SK-N-SH (cell line): ENCODE measurements around the gene RRAGC. TPM values are rescaled to one million over a fixed set of nuclear protein-coding genes. Genes with fewer than 3 reads are reported as not detected.
"Not testable (repeated sequence)": the region's sequence is repeated elsewhere in the genome, so short reads cannot be mapped to it uniquely, and the experiment has no call there.

Experiments used
- CTCF ChIA-PET: fragments of 300-600, 350-600 bp; formaldehyde crosslinking; extraction: SDS; loops from one replicate; lab custom pipeline; 2021; lab: Yijun Ruan, JAX
- POLR2A ChIA-PET: fragments of 350-600 bp; sonication (Branson Sonifier 250); formaldehyde crosslinking; extraction: SDS; loops from one replicate; lab custom pipeline; 2020; ENCODE audit warnings: antibody characterized with exemption, inconsistent platforms; lab: Yijun Ruan, JAX
- DNase-seq: peaks from one replicate; pipeline ENCODE4 v3.0.0; 2012
- H2AFZ ChIP-seq: fragments of 200-600 bp; sonication (generic); 2 replicates; pipeline ENCODE4 v1.8.1; 2016; ENCODE audit warnings: antibody characterized with exemption, mild to moderate bottlenecking, low read depth
- H3F3A ChIP-seq: fragments of 200-600 bp; sonication (generic); replicated peaks from 2 replicates; pipeline ENCODE3; 2016; ENCODE audit warnings: antibody characterized with exemption, mild to moderate bottlenecking; ENCODE audit not compliant: insufficient read depth
- H3K27ac ChIP-seq, 2 experiments: fragments of 200-500 bp in 1 of 2; fragments of 200-600 bp in 1 of 2; sonication (Bioruptor generic) in 1 of 2; sonication (generic), shearing (Covaris generic) in 1 of 2; 2 replicates each; pipeline versions ENCODE4 v1.5.1 to v1.6.1; 2014 to 2016; ENCODE audit warnings: low read depth in 2 of 2, inconsistent platforms in 1 of 2, low read length in 1 of 2, mild to moderate bottlenecking in 1 of 2, mixed read lengths in 1 of 2
- H3K27me3 ChIP-seq: fragments of 200-600 bp; sonication (generic), shearing (Covaris generic); 2 replicates; pipeline ENCODE4 v1.6.1; 2016; ENCODE audit warnings: mixed run types; ENCODE audit not compliant: insufficient read depth
- H3K36me3 ChIP-seq, 2 experiments: fragments of 200-500 bp in 1 of 2; fragments of 200-600 bp in 1 of 2; sonication (Bioruptor generic) in 1 of 2; sonication (generic) in 1 of 2; replicated peaks in 1 of 2; 2 replicates each; pipeline versions ENCODE3 to v1.5.1; 2014 to 2016; ENCODE audit warnings: low read length in 1 of 2, mild to moderate bottlenecking in 1 of 2; ENCODE audit not compliant: insufficient read depth in 2 of 2, control insufficient read depth in 1 of 2
- H3K4me1 ChIP-seq, 2 experiments: fragments of 200-500 bp in 1 of 2; fragments of 200-600 bp in 1 of 2; sonication (Bioruptor generic) in 1 of 2; sonication (generic), shearing (Covaris generic) in 1 of 2; 2 replicates each; pipeline versions ENCODE4 v1.5.1 to v1.6.1; 2014 to 2016; ENCODE audit warnings: low read depth in 1 of 2, low read length in 1 of 2, mixed run types in 1 of 2; ENCODE audit not compliant: insufficient read depth in 2 of 2, control insufficient read depth in 1 of 2
- H3K4me2 ChIP-seq: fragments of 200-600 bp; sonication (generic), shearing (Covaris generic); 2 replicates; pipeline ENCODE4 v1.6.1; 2017; ENCODE audit warnings: mixed run types
- H3K4me3 ChIP-seq, 2 experiments: fragments of 200-500 bp in 1 of 2; fragments of 200-600 bp in 1 of 2; sonication (Bioruptor generic) in 1 of 2; sonication (generic), shearing (Covaris generic) in 1 of 2; 2 replicates each; pipeline versions ENCODE4 v1.5.1 to v1.8.1; 2014 to 2016; ENCODE audit warnings: low read depth in 2 of 2, inconsistent platforms in 1 of 2, low read length in 1 of 2, mild to moderate bottlenecking in 1 of 2, mixed read lengths in 1 of 2, moderate library complexity in 1 of 2
- H3K79me2 ChIP-seq: fragments of 200-600 bp; sonication (generic); 2 replicates; pipeline ENCODE4 v1.8.1; 2017; ENCODE audit warnings: mild to moderate bottlenecking; ENCODE audit not compliant: insufficient read depth
- H3K9ac ChIP-seq: fragments of 200-600 bp; sonication (generic); 2 replicates; pipeline ENCODE4 v1.6.1; 2017; ENCODE audit warnings: mixed run types
- H3K9me2 ChIP-seq: fragments of 200-600 bp; sonication (generic); 2 replicates; pipeline ENCODE4 v1.6.1; 2017; ENCODE audit warnings: mixed run types
- H3K9me3 ChIP-seq: fragments of 200-600 bp; sonication (generic); 2 replicates; pipeline ENCODE4 v1.6.1; 2017; ENCODE audit warnings: mixed run types, mild to moderate bottlenecking, moderate library complexity
- H4K20me1 ChIP-seq: fragments of 200-600 bp; sonication (generic); 2 replicates; pipeline ENCODE4 v1.6.1; 2017; ENCODE audit warnings: mild to moderate bottlenecking, mixed run types; ENCODE audit not compliant: insufficient read depth
- CHD2 ChIP-seq: fragments of 150-350 bp; IDR thresholded peaks from 2 replicates; pipeline ENCODE4 v1.6.1; 2018; ENCODE audit warnings: low read length; ENCODE audit not compliant: partially characterized antibody
- ELF1 ChIP-seq: IDR thresholded peaks from 2 replicates; pipeline ENCODE4 v1.4.0; 2012
- EP300 ChIP-seq, 2 experiments: IDR thresholded peaks; 2 replicates each; pipeline versions ENCODE4 v1.4.0 to v1.6.1; 2012; ENCODE audit warnings: borderline replicate concordance in 1 of 2, low read depth in 1 of 2, low read length in 1 of 2
- EZH2phosphoT487 ChIP-seq: fragments of 200-600 bp; sonication (generic); IDR thresholded peaks from 2 replicates; pipeline ENCODE4 v1.6.1; 2017; ENCODE audit warnings: low read depth, mixed run types, mild to moderate bottlenecking, antibody characterized with exemption, moderate library complexity, borderline replicate concordance
- FOXM1 ChIP-seq: IDR thresholded peaks from 2 replicates; pipeline ENCODE4 v1.4.0; 2012; ENCODE audit warnings: low read depth, mild to moderate bottlenecking
- JUND ChIP-seq: IDR thresholded peaks from 2 replicates; pipeline ENCODE4 v1.4.0; 2012
- MEF2A ChIP-seq: IDR thresholded peaks from 2 replicates; pipeline ENCODE4 v1.4.0; 2012; ENCODE audit warnings: low read depth, borderline replicate concordance
- POLR2AphosphoS5 ChIP-seq: IDR thresholded peaks from 2 replicates; pipeline ENCODE4 v1.6.1; 2012; ENCODE audit warnings: low read depth, low read length
- RAD21 ChIP-seq: IDR thresholded peaks from 2 replicates; pipeline ENCODE4 v1.6.1; 2012; ENCODE audit warnings: mild to moderate bottlenecking, low read length
- RFX5 ChIP-seq: IDR thresholded peaks from 2 replicates; pipeline ENCODE4 v1.6.1; 2012; ENCODE audit warnings: mild to moderate bottlenecking, improper control_type of control experiment, low read length
- SMC3 ChIP-seq: IDR thresholded peaks from 2 replicates; pipeline ENCODE4 v1.6.1; 2012; ENCODE audit warnings: low read depth, low read length, improper control_type of control experiment
- TCF12 ChIP-seq: IDR thresholded peaks from 2 replicates; pipeline ENCODE4 v1.4.0; 2012
- WGBS: methylation state at CpG from one replicate; pipeline ENCODE4 v1.1.6; 2017; ENCODE audit warnings: low lambda C conversion rate; 5-methylcytosine and 5-hydroxymethylcytosine counted together
- polyA plus RNA-seq, 3 experiments: library from polyadenylated mRNA; depleted of rRNA; stranded (reverse); fragments of >200 nt; gene quantifications; 2 replicates each; pipeline ENCODE4 v1.2.3, GENCODE V29; 2012
- TF ChIP-seq, protein P1 (sequence below): IDR thresholded peaks from 2 replicates; pipeline ENCODE4 v1.4.0; 2012; ENCODE audit warnings: low read depth, borderline replicate concordance
- TF ChIP-seq, protein P2 (sequence below): IDR thresholded peaks from 2 replicates; pipeline ENCODE4; 2012
- TF ChIP-seq, protein P3 (sequence below): IDR thresholded peaks from 2 replicates; pipeline ENCODE4 v1.6.1; 2012; ENCODE audit warnings: mild to moderate bottlenecking, low read depth, low read length, moderate library complexity

RRAGC gene
- polyA plus RNA-seq, 1 of the 3 experiments (the other 2 are of a cell fraction), result 9.6 TPM

DNA sequence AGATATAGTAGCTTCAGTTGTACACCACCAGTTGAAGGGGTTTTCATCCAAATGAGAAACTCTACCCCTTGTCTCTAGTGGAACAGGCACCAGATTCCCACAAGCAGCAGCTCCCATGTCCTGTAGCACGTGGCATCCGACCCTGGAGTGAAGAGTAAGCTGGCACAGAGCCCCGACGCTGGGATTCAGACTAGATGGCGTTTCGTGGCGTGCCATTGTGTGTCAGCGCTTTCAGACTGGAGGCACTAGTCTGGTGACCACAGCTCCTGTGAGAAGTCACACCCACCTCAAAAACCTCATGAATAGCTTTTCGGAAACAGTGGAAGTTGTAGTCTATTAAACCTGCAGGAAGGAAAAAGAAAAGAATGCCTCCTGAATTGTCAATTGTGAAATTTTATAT is 20.2 kb downstream of the RRAGC start:
- Histone ChIP-seq H3F3A (peaks cover 4% of the 10 kb centered on the region), H3K9ac (no peak overlapping the region), H3K27ac (no peak overlapping the region), H2AFZ (no peak overlapping the region), H4K20me1 (no peaks in the 10 kb centered on the region), H3K9me3 (no peaks in the 10 kb centered on the region), H3K4me3 (no peak overlapping the region), H3K9me2 (no peaks in the 10 kb centered on the region), H3K79me2 (peaks cover 6% of the 10 kb centered on the region), H3K4me2 (no peak overlapping the region), H3K4me1 (no peaks in the 10 kb centered on the region)
- CTCF ChIA-PET, result interaction anchor here (1.0 kb wide), 1 partner anchor 11 kb away, joined by 3 read pairs; no protein-coding TSS in a partner anchor
- 93% methylated on average over 9 of the region's 9 CpGs for WGBS
- no peak for DNase-seq
- POLR2A ChIA-PET, result no interaction called here
- TF ChIP-seq, protein P1, sequence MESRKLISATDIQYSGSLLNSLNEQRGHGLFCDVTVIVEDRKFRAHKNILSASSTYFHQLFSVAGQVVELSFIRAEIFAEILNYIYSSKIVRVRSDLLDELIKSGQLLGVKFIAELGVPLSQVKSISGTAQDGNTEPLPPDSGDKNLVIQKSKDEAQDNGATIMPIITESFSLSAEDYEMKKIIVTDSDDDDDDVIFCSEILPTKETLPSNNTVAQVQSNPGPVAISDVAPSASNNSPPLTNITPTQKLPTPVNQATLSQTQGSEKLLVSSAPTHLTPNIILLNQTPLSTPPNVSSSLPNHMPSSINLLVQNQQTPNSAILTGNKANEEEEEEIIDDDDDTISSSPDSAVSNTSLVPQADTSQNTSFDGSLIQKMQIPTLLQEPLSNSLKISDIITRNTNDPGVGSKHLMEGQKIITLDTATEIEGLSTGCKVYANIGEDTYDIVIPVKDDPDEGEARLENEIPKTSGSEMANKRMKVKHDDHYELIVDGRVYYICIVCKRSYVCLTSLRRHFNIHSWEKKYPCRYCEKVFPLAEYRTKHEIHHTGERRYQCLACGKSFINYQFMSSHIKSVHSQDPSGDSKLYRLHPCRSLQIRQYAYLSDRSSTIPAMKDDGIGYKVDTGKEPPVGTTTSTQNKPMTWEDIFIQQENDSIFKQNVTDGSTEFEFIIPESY, result no peak
- TF ChIP-seq TCF12 (no peak), CHD2 (no peak), FOXM1 (no peak), POLR2AphosphoS5 (no peak), SMC3 (no peak), JUND (no peak), EZH2phosphoT487 (no peak), RAD21 (no peak), RFX5 (no peak), MEF2A (no peak), EP300 (IDR thresholded peaks at IDR 0.05; ENCODE audit: borderline replicate concordance in 1 of 2, low read depth in 1 of 2, low read length in 1 of 2) (no peak), ELF1 (no peak)
- TF ChIP-seq, protein P2, sequence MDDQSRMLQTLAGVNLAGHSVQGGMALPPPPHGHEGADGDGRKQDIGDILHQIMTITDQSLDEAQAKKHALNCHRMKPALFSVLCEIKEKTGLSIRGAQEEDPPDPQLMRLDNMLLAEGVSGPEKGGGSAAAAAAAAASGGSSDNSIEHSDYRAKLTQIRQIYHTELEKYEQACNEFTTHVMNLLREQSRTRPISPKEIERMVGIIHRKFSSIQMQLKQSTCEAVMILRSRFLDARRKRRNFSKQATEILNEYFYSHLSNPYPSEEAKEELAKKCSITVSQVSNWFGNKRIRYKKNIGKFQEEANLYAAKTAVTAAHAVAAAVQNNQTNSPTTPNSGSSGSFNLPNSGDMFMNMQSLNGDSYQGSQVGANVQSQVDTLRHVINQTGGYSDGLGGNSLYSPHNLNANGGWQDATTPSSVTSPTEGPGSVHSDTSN, result no peak
- TF ChIP-seq, protein P3, sequence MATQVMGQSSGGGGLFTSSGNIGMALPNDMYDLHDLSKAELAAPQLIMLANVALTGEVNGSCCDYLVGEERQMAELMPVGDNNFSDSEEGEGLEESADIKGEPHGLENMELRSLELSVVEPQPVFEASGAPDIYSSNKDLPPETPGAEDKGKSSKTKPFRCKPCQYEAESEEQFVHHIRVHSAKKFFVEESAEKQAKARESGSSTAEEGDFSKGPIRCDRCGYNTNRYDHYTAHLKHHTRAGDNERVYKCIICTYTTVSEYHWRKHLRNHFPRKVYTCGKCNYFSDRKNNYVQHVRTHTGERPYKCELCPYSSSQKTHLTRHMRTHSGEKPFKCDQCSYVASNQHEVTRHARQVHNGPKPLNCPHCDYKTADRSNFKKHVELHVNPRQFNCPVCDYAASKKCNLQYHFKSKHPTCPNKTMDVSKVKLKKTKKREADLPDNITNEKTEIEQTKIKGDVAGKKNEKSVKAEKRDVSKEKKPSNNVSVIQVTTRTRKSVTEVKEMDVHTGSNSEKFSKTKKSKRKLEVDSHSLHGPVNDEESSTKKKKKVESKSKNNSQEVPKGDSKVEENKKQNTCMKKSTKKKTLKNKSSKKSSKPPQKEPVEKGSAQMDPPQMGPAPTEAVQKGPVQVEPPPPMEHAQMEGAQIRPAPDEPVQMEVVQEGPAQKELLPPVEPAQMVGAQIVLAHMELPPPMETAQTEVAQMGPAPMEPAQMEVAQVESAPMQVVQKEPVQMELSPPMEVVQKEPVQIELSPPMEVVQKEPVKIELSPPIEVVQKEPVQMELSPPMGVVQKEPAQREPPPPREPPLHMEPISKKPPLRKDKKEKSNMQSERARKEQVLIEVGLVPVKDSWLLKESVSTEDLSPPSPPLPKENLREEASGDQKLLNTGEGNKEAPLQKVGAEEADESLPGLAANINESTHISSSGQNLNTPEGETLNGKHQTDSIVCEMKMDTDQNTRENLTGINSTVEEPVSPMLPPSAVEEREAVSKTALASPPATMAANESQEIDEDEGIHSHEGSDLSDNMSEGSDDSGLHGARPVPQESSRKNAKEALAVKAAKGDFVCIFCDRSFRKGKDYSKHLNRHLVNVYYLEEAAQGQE, result no peak
- TF ChIP-seq, all 33 proteins: peak for 0
- Histone ChIP-seq H3K36me3 (peaks cover 33 to 36% of the 10 kb centered on the region in 2 experiments), H3K27me3 (no peaks in the 10 kb centered on the region)

DNA sequence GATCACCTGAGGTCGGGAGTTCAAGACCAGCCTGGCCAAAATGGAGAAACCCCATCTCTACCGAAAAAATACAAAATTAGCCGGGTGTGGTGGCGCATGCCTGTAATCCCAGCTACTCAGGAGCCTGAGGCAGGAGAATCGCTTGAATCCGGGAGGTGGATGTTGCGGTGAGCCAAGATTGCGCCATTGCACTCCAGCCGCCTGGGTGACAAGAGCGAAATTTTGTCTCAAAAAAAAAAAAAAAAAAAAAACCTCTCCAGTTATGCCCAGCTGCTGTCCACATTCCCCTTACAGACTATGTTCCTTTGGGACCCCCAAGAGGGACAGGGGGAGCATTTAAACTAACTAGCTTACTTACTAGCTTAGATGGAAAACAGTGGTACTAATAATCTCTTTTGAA is 23.3 kb downstream of the RRAGC start:
- H3K9me3 ChIP-seq, H3K79me2 ChIP-seq, H3K9ac ChIP-seq, H2AFZ ChIP-seq, H3F3A ChIP-seq, H3K27ac ChIP-seq, H3K4me3 ChIP-seq, H3K27me3 ChIP-seq, H4K20me1 ChIP-seq, H3K4me1 ChIP-seq, DNase-seq, POLR2A ChIA-PET, H3K9me2 ChIP-seq, H3K4me2 ChIP-seq: not testable (repeated sequence)
- CTCF ChIA-PET, result interaction anchor here (0.8 to 1.7 kb wide), 4 partner anchors 9 to 817 kb away, joined by 3 to 7 read pairs (median 4); no protein-coding TSS in a partner anchor
- H3K36me3 ChIP-seq, result peaks cover 23 to 30% of the 10 kb centered on the region in 2 experiments
- WGBS, result 83% methylated on average over 10 of the region's 10 CpGs
